Neuronal stem cell (in vitro differentiated cells): ENCODE data around the gene GLT1D1.

ENCODE experiments used
- DNase-seq: peaks from one replicate; pipeline ENCODE4 v3.0.0-alpha.2; 2013; ENCODE audit warnings: low spot score
- H2AFZ ChIP-seq: one replicate; pipeline ENCODE4 v1.6.1; 2013; ENCODE audit warnings: mild to moderate bottlenecking, low read length, inconsistent platforms
- H2AK5ac ChIP-seq: 2 replicates; pipeline ENCODE4 v1.6.1; 2013; ENCODE audit warnings: low read depth, mild to moderate bottlenecking, inconsistent platforms, low read length, moderate library complexity, mixed read lengths
- H2BK120ac ChIP-seq: 2 replicates; pipeline ENCODE4 v1.6.1; 2013; ENCODE audit warnings: low read depth, mild to moderate bottlenecking, inconsistent platforms, low read length, moderate library complexity, mixed read lengths
- H2BK12ac ChIP-seq: one replicate; pipeline ENCODE4 v1.6.1; 2013; ENCODE audit warnings: low read length, inconsistent platforms
- H2BK15ac ChIP-seq: 2 replicates; pipeline ENCODE4 v1.6.1; 2013; ENCODE audit warnings: mild to moderate bottlenecking, low read length, inconsistent platforms, mixed read lengths
- H2BK5ac ChIP-seq: one replicate; pipeline ENCODE4 v1.6.1; 2013; ENCODE audit warnings: inconsistent platforms, mild to moderate bottlenecking, low read length, moderate library complexity
- H3K14ac ChIP-seq: one replicate; pipeline ENCODE4 v1.6.1; 2013; ENCODE audit warnings: low read length, inconsistent platforms
- H3K18ac ChIP-seq: 2 replicates; pipeline ENCODE4 v1.6.1; 2013; ENCODE audit warnings: low read length, inconsistent platforms
- H3K23ac ChIP-seq: 2 replicates; pipeline ENCODE4 v1.6.1; 2013; ENCODE audit warnings: low read depth, mild to moderate bottlenecking, mixed read lengths, low read length, inconsistent platforms; ENCODE audit not compliant: poor library complexity
- H3K27ac ChIP-seq: replicated peaks from 3 replicates; pipeline ENCODE4 v1.5.1; 2013; ENCODE audit warnings: low read length, inconsistent platforms
- H3K27me3 ChIP-seq, 3 experiments: 2 replicates each; pipeline ENCODE4 v1.6.1; 2013; ENCODE audit warnings: low read length in 3 of 3, mild to moderate bottlenecking in 2 of 3, inconsistent platforms in 1 of 3, low read depth in 1 of 3, mixed read lengths in 1 of 3, moderate library complexity in 1 of 3; ENCODE audit not compliant: control insufficient read depth in 3 of 3, insufficient read depth in 3 of 3
- H3K36me3 ChIP-seq, 2 donors: replicated peaks in 1 of 2; 2 replicates each; pipeline ENCODE4 v1.6.1; 2013; ENCODE audit warnings: low read length in 2 of 2; ENCODE audit not compliant: control insufficient read depth in 2 of 2, insufficient read depth in 2 of 2
- H3K4ac ChIP-seq: 2 replicates; pipeline ENCODE4 v1.6.1; 2013; ENCODE audit warnings: inconsistent platforms, mild to moderate bottlenecking, low read length, moderate library complexity
- H3K4me1 ChIP-seq, 2 donors: 1 replicate in 1 of 2; 2 replicates in 1 of 2; pipeline ENCODE4 v1.6.1; 2013; ENCODE audit warnings: low read length in 2 of 2, low read depth in 1 of 2; ENCODE audit not compliant: control insufficient read depth in 2 of 2, insufficient read depth in 1 of 2
- H3K4me2 ChIP-seq: one replicate; pipeline ENCODE4 v1.6.1; 2013; ENCODE audit warnings: mild to moderate bottlenecking, low read length, inconsistent platforms; ENCODE audit not compliant: insufficient read depth, poor library complexity, severe bottlenecking
- H3K4me3 ChIP-seq, 2 donors: 2 replicates each; pipeline ENCODE4 v1.5.1; 2013; ENCODE audit warnings: low read length in 2 of 2, mild to moderate bottlenecking in 2 of 2, inconsistent platforms in 1 of 2, moderate library complexity in 1 of 2
- H3K79me1 ChIP-seq: one replicate; pipeline ENCODE4 v1.6.1; 2013; ENCODE audit warnings: low read depth, mild to moderate bottlenecking, inconsistent platforms, low read length, moderate library complexity
- H3K9ac ChIP-seq: one replicate; pipeline ENCODE4 v1.6.1; 2013; ENCODE audit warnings: mild to moderate bottlenecking, low read depth, low read length, inconsistent platforms; ENCODE audit not compliant: poor library complexity
- H3K9me3 ChIP-seq, 2 donors: replicated peaks in 1 of 2; 2 replicates each; pipeline versions ENCODE3 to v1.6.1; 2013; ENCODE audit warnings: low read length in 2 of 2, mild to moderate bottlenecking in 2 of 2, inconsistent platforms in 1 of 2, low read depth in 1 of 2, mixed read lengths in 1 of 2, moderate library complexity in 1 of 2; ENCODE audit not compliant: control insufficient read depth in 2 of 2, insufficient read depth in 1 of 2
- H4K8ac ChIP-seq: one replicate; pipeline ENCODE4 v1.6.1; 2013; ENCODE audit warnings: low read depth, mild to moderate bottlenecking, inconsistent platforms, low read length, moderate library complexity
- H4K91ac ChIP-seq: one replicate; pipeline ENCODE4 v1.6.1; 2013; ENCODE audit warnings: low read length, low read depth, mild to moderate bottlenecking, inconsistent platforms; ENCODE audit not compliant: poor library complexity
- WGBS, 2 donors: extraction: QIAGEN DNeasy Blood & Tissue Kit; methylation state at CpG; one replicate each; pipeline ENCODE4 v1.1.7; 2013; ENCODE audit warnings: missing lambda C conversion rate in 2 of 2, mixed read lengths in 1 of 2; ENCODE audit not compliant: insufficient read length in 2 of 2, insufficient replicate concordance in 1 of 2; ENCODE audit errors: extremely low coverage in 2 of 2; 5-methylcytosine and 5-hydroxymethylcytosine counted together

GLT1D1 gene

GRCh38 chr12:128811806-128812205 lies 41.5 kb upstream of the GLT1D1 start:
- H3K79me1 ChIP-seq, result peaks cover 5% of the 10 kb centered on the region
- H3K18ac ChIP-seq, result no peak overlapping the region
- H2AFZ ChIP-seq, result no peak overlapping the region
- 100% methylated on average over 1 of the region's 9 CpGs for WGBS, 2 donors
- peaks cover 0 to 6% of the 10 kb centered on the region in 2 donors for H3K9me3 ChIP-seq
- no peak overlapping the region for H3K9ac ChIP-seq
- H3K23ac ChIP-seq, result no peak overlapping the region
- no peak overlapping the region for H2AK5ac ChIP-seq
- H2BK15ac ChIP-seq, result no peak overlapping the region
- no peaks in the 10 kb centered on the region for H3K27me3 ChIP-seq
- no peak overlapping the region for H4K8ac ChIP-seq
- no peak overlapping the region for H3K4ac ChIP-seq
- no peak overlapping the region for H3K14ac ChIP-seq
- H2BK12ac ChIP-seq, result no peak overlapping the region
- peaks cover 16 to 75% of the 10 kb centered on the region in 2 donors for H3K36me3 ChIP-seq
- no peak overlapping the region for H3K4me3 ChIP-seq
- DNase-seq, result no peak
- peaks cover 0 to 10% of the 10 kb centered on the region in 2 donors for H3K4me1 ChIP-seq
- no peak overlapping the region for H3K27ac ChIP-seq
- no peak overlapping the region for H2BK5ac ChIP-seq
- no peak overlapping the region for H2BK120ac ChIP-seq
- H4K91ac ChIP-seq, result no peak overlapping the region
- no peak overlapping the region for H3K4me2 ChIP-seq

- no peak overlapping the region for H3K4me3 ChIP-seq
- peaks cover 0 to 6% of the 10 kb centered on the region in 2 donors for H3K9me3 ChIP-seq
- H4K91ac ChIP-seq, result no peak overlapping the region
- H3K36me3 ChIP-seq, result peaks cover 13 to 61% of the 10 kb centered on the region in 2 donors
- no peak overlapping the region for H2BK120ac ChIP-seq
- no peak overlapping the region for H3K18ac ChIP-seq
- peaks cover 3 to 12% of the 10 kb centered on the region in 2 donors for H3K4me1 ChIP-seq
- no peak overlapping the region for H3K4me2 ChIP-seq
- no peak overlapping the region for H2BK15ac ChIP-seq
- no peak overlapping the region for H3K9ac ChIP-seq
- no peak overlapping the region for H3K27ac ChIP-seq
- H3K14ac ChIP-seq, result no peak overlapping the region
- peaks cover 5% of the 10 kb centered on the region for H3K79me1 ChIP-seq
- no peak for DNase-seq
- no peak overlapping the region for H2AK5ac ChIP-seq
- no peak overlapping the region for H3K4ac ChIP-seq
- no CpG with 5 or more reads among the region's 10 CpGs for WGBS, 2 donors
- no peak overlapping the region for H2BK5ac ChIP-seq
- H2AFZ ChIP-seq, result no peak overlapping the region
- H4K8ac ChIP-seq, result no peak overlapping the region
- H2BK12ac ChIP-seq, result no peak overlapping the region
- no peak overlapping the region for H3K23ac ChIP-seq
- no peaks in the 10 kb centered on the region for H3K27me3 ChIP-seq
Observed at GRCh38 chr12:128813392-128813791, 39.9 kb upstream of the GLT1D1 start.

- Histone ChIP-seq H3K18ac (no peak overlapping the region), H3K4me3 (no peak overlapping the region), H2AFZ (no peak overlapping the region), H3K27ac (no peak overlapping the region), H3K4me1 (peaks cover 3 to 12% of the 10 kb centered on the region in 2 donors), H3K14ac (no peak overlapping the region), H2BK12ac (no peak overlapping the region), H3K9ac (no peak overlapping the region), H3K9me3 (peaks cover 0 to 6% of the 10 kb centered on the region in 2 donors), H3K4ac (no peak overlapping the region), H4K91ac (no peak overlapping the region), H3K4me2 (no peak overlapping the region), H2BK120ac (no peak overlapping the region), H2AK5ac (no peak overlapping the region), H3K79me1 (peaks cover 3% of the 10 kb centered on the region), H3K27me3 (no peaks in the 10 kb centered on the region), H2BK5ac (no peak overlapping the region), H4K8ac (no peak overlapping the region), H3K36me3 (peaks cover 8 to 56% of the 10 kb centered on the region in 2 donors), H2BK15ac (no peak overlapping the region), H3K23ac (no peak overlapping the region)
- no peak for DNase-seq
- no CpG with 5 or more reads among the region's 10 CpGs for WGBS, 2 donors
Observed at GRCh38 chr12:128813883-128814282, 39.4 kb upstream of the GLT1D1 start.

- no peak overlapping the region for H4K8ac ChIP-seq
- peaks cover 3 to 12% of the 10 kb centered on the region in 2 donors for H3K4me1 ChIP-seq
- peaks cover 8 to 52% of the 10 kb centered on the region in 2 donors for H3K36me3 ChIP-seq
- H3K27ac ChIP-seq, result no peak overlapping the region
- H3K9ac ChIP-seq, result no peak overlapping the region
- no CpG with 5 or more reads among the region's 25 CpGs for WGBS, 2 donors
- H2BK15ac ChIP-seq, result no peak overlapping the region
- H4K91ac ChIP-seq, result no peak overlapping the region
- no peak for DNase-seq
- H3K4ac ChIP-seq, result no peak overlapping the region
- H2AK5ac ChIP-seq, result no peak overlapping the region
- no peak overlapping the region for H3K23ac ChIP-seq
- no peak overlapping the region for H3K4me2 ChIP-seq
- no peak overlapping the region for H2BK5ac ChIP-seq
- H2AFZ ChIP-seq, result no peak overlapping the region
- H3K18ac ChIP-seq, result no peak overlapping the region
- H2BK120ac ChIP-seq, result no peak overlapping the region
- H3K27me3 ChIP-seq, result no peaks in the 10 kb centered on the region
- H3K4me3 ChIP-seq, result no peak overlapping the region
- H3K79me1 ChIP-seq, result peaks cover 3% of the 10 kb centered on the region
- H2BK12ac ChIP-seq, result no peak overlapping the region
- H3K9me3 ChIP-seq, result peaks cover 0 to 6% of the 10 kb centered on the region in 2 donors
- no peak overlapping the region for H3K14ac ChIP-seq
Observed at GRCh38 chr12:128814411-128815261, 38.6 kb upstream of the GLT1D1 start.
